H1 (cell line): Measurements from ENCODE around the gene ZSCAN22. TPM values are rescaled to one million over a fixed set of nuclear protein-coding genes. Genes with fewer than 3 reads are reported as not detected.

Experiments
- CTCF ChIA-PET: fragments of 300-600 bp; sonication (Branson Sonifier 250); formaldehyde crosslinking; loops from one replicate; lab custom pipeline; 2021; ENCODE audit not compliant: partially characterized antibody; lab: Charles Lee
- POLR2A ChIA-PET: fragments of 300-600 bp; sonication (Branson Sonifier 250); formaldehyde crosslinking; loops from one replicate; lab custom pipeline; 2021; ENCODE audit warnings: inconsistent platforms; ENCODE audit not compliant: partially characterized antibody; lab: Charles Lee
- DNase-seq, 2 experiments: peaks; one replicate each; pipeline versions ENCODE4 v3.0.0 to v3.0.0-alpha.2; 2010 to 2022; ENCODE audit warnings: low spot score in 2 of 2, low read depth in 1 of 2, mixed read lengths in 1 of 2
- FAIRE-seq: peaks from 2 replicates; lab custom pipeline; 2011; peaks lifted over from hg19 to GRCh38; lab: Jason Lieb, UNC
- H2AFZ ChIP-seq: 2 replicates; pipeline ENCODE4 v1.8.1; 2012; ENCODE audit warnings: low read length, inconsistent platforms
- H2AK5ac ChIP-seq: 2 replicates; pipeline ENCODE4 v1.6.1; 2013; ENCODE audit warnings: low read depth, low read length
- H2BK120ac ChIP-seq: replicated peaks from 2 replicates; pipeline ENCODE3; 2013; ENCODE audit warnings: low read depth, low read length, inconsistent platforms
- H2BK12ac ChIP-seq: 2 replicates; pipeline ENCODE4 v1.6.1; 2013; ENCODE audit warnings: low read depth, low read length
- H2BK15ac ChIP-seq: 2 replicates; pipeline ENCODE4 v1.6.1; 2013; ENCODE audit warnings: low read length
- H2BK20ac ChIP-seq: 2 replicates; pipeline ENCODE4 v1.6.1; 2013; ENCODE audit warnings: low read length
- H2BK5ac ChIP-seq: 2 replicates; pipeline ENCODE4 v1.6.1; 2013; ENCODE audit warnings: low read depth, low read length
- H3K14ac ChIP-seq: 2 replicates; pipeline ENCODE4 v1.6.1; 2013; ENCODE audit warnings: inconsistent platforms; ENCODE audit not compliant: insufficient read length
- H3K18ac ChIP-seq: 2 replicates; pipeline ENCODE4 v1.6.1; 2013; ENCODE audit warnings: low read length; ENCODE audit errors: extremely low read depth
- H3K23ac ChIP-seq: 2 replicates; pipeline ENCODE4 v1.6.1; 2013; ENCODE audit warnings: inconsistent platforms; ENCODE audit not compliant: insufficient read length
- H3K23me2 ChIP-seq: 2 replicates; pipeline ENCODE4 v1.6.1; 2013; ENCODE audit warnings: low read depth, low read length
- H3K27ac ChIP-seq: 2 replicates; pipeline ENCODE4 v1.6.1; 2011; ENCODE audit warnings: low read depth, low read length, inconsistent platforms
- H3K27me3 ChIP-seq, 4 experiments: replicated peaks in 1 of 4; 1 replicate in 1 of 4; 2 replicates in 3 of 4; pipeline versions ENCODE4 v1.6.1 to v1.8.1; 2011 to 2013; ENCODE audit warnings: low read length in 3 of 4, mild to moderate bottlenecking in 3 of 4, inconsistent platforms in 2 of 4, mixed read lengths in 2 of 4, moderate library complexity in 1 of 4; ENCODE audit not compliant: control insufficient read depth in 3 of 4, insufficient read depth in 3 of 4; ENCODE audit errors: extremely low read depth in 1 of 4
- H3K36me3 ChIP-seq, 4 experiments: 2 replicates each; pipeline versions ENCODE4 v1.6.1 to v1.8.1; 2011 to 2013; ENCODE audit warnings: mild to moderate bottlenecking in 4 of 4, low read length in 3 of 4, moderate library complexity in 2 of 4, control low read depth in 1 of 4, inconsistent platforms in 1 of 4; ENCODE audit not compliant: insufficient read depth in 4 of 4, control insufficient read depth in 2 of 4
- H3K4ac ChIP-seq: replicated peaks from 2 replicates; pipeline ENCODE3; 2013; ENCODE audit warnings: low read length, low read depth, mixed read lengths, inconsistent platforms; ENCODE audit not compliant: insufficient read length
- H3K4me1 ChIP-seq, 4 experiments: replicated peaks in 1 of 4; 1 replicate in 1 of 4; 2 replicates in 3 of 4; pipeline versions ENCODE4 v1.6.1 to v1.8.1; 2011 to 2013; ENCODE audit warnings: low read length in 3 of 4, inconsistent platforms in 2 of 4, mixed read lengths in 1 of 4; ENCODE audit not compliant: insufficient read depth in 4 of 4, control insufficient read depth in 3 of 4
- H3K4me2 ChIP-seq, 2 experiments: 2 replicates each; pipeline versions ENCODE4 v1.6.1 to v1.8.1; 2011 to 2013; ENCODE audit warnings: low read depth in 2 of 2, low read length in 2 of 2, control low read depth in 1 of 2, inconsistent platforms in 1 of 2, mild to moderate bottlenecking in 1 of 2; ENCODE audit not compliant: insufficient read depth in 1 of 2
- H3K4me3 ChIP-seq, 4 experiments: fragments of 200-600, 300-600 bp in 1 of 4; sonication (generic), shearing (Covaris generic), sonication (Bioruptor Twin) in 1 of 4; 2 replicates each; pipeline versions ENCODE4 v1.5.1 to v1.8.1; 2011 to 2016; ENCODE audit warnings: low read length in 4 of 4, low read depth in 3 of 4, control low read depth in 2 of 4, inconsistent platforms in 2 of 4, mild to moderate bottlenecking in 2 of 4, mixed read lengths in 1 of 4, moderate library complexity in 1 of 4; ENCODE audit not compliant: insufficient read depth in 2 of 4; ENCODE audit errors: extremely low read depth in 1 of 4
- H3K56ac ChIP-seq: replicated peaks from 2 replicates; pipeline ENCODE3; 2013; ENCODE audit warnings: low read depth, mild to moderate bottlenecking, mixed read lengths, low read length, inconsistent platforms; ENCODE audit not compliant: insufficient read length
- H3K79me1 ChIP-seq: 2 replicates; pipeline ENCODE4 v1.6.1; 2013; ENCODE audit warnings: low read depth, low read length, control low read depth
- H3K79me2 ChIP-seq, 2 experiments: 2 replicates each; pipeline versions ENCODE4 v1.6.1 to v1.8.1; 2012 to 2013; ENCODE audit warnings: low read length in 2 of 2, mild to moderate bottlenecking in 2 of 2, inconsistent platforms in 1 of 2; ENCODE audit not compliant: insufficient read depth in 2 of 2, control insufficient read depth in 1 of 2
- H3K9ac ChIP-seq, 4 experiments: replicated peaks in 1 of 4; 1 replicate in 1 of 4; 2 replicates in 3 of 4; pipeline versions ENCODE4 v1.6.1 to v1.8.1; 2011 to 2013; ENCODE audit warnings: low read depth in 3 of 4, low read length in 3 of 4, control low read depth in 2 of 4, mild to moderate bottlenecking in 2 of 4, moderate library complexity in 2 of 4, inconsistent platforms in 1 of 4; ENCODE audit errors: extremely low read depth in 1 of 4
- H3K9me3 ChIP-seq, 2 experiments: 2 replicates each; pipeline versions ENCODE4 v1.6.1 to v1.8.1; 2012 to 2013; ENCODE audit warnings: mild to moderate bottlenecking in 2 of 2, moderate library complexity in 2 of 2, control low read depth in 1 of 2, inconsistent platforms in 1 of 2, low read depth in 1 of 2, low read length in 1 of 2, mixed read lengths in 1 of 2; ENCODE audit not compliant: insufficient read depth in 2 of 2
- H4K20me1 ChIP-seq, 2 experiments: replicated peaks in 1 of 2; 2 replicates each; pipeline versions ENCODE3 to v1.8.1; 2011 to 2013; ENCODE audit warnings: inconsistent platforms in 2 of 2, low read length in 2 of 2, mild to moderate bottlenecking in 1 of 2; ENCODE audit not compliant: insufficient read depth in 2 of 2, control insufficient read depth in 1 of 2
- H4K5ac ChIP-seq: 2 replicates; pipeline ENCODE4 v1.6.1; 2013; ENCODE audit warnings: low read length, low read depth, mixed read lengths, inconsistent platforms; ENCODE audit not compliant: insufficient read length
- H4K8ac ChIP-seq: 2 replicates; pipeline ENCODE4 v1.8.0; 2013; ENCODE audit warnings: mild to moderate bottlenecking, moderate library complexity, low read length, inconsistent platforms; ENCODE audit not compliant: insufficient read depth; ENCODE audit errors: extremely low read depth
- H4K91ac ChIP-seq: replicated peaks from 2 replicates; pipeline ENCODE3; 2013; ENCODE audit warnings: low read length, mixed read lengths, inconsistent platforms; ENCODE audit not compliant: insufficient read length
- ATF2 ChIP-seq: IDR thresholded peaks from 2 replicates; pipeline ENCODE4 v1.6.1; 2012; ENCODE audit warnings: low read length, inconsistent platforms
- CHD2 ChIP-seq: IDR thresholded peaks from 2 replicates; pipeline ENCODE4 v1.6.1; 2012; ENCODE audit warnings: low read length, improper control_type of control experiment
- EGR1 ChIP-seq: IDR thresholded peaks from 2 replicates; pipeline ENCODE4 v1.6.1; 2011; ENCODE audit warnings: low read depth, low read length, borderline replicate concordance
- EZH2 ChIP-seq: fragments of 200-600 bp; sonication (generic); IDR thresholded peaks from 2 replicates; pipeline ENCODE4 v1.7.1; 2012; ENCODE audit warnings: low read depth, mild to moderate bottlenecking, moderate library complexity, low read length, inconsistent platforms; ENCODE audit not compliant: severe bottlenecking
- POU5F1 ChIP-seq: IDR thresholded peaks from 2 replicates; pipeline ENCODE4 v1.6.1; 2011; ENCODE audit warnings: low read depth, mild to moderate bottlenecking, low read length, moderate library complexity
- SP1 ChIP-seq: IDR thresholded peaks from 2 replicates; pipeline ENCODE4 v1.6.1; 2011; ENCODE audit warnings: low read depth, low read length
- TCF12 ChIP-seq: IDR thresholded peaks from 2 replicates; pipeline ENCODE4 v1.6.1; 2011; ENCODE audit warnings: low read depth, mild to moderate bottlenecking, low read length
- YY1 ChIP-seq: IDR thresholded peaks from 2 replicates; pipeline ENCODE4 v1.6.1; 2011; ENCODE audit warnings: low read depth, mild to moderate bottlenecking, low read length
- WGBS, 2 experiments: shearing (Covaris generic) in 1 of 2; methylation state at CpG; one replicate each; pipeline versions ENCODE4 v1.1.6 to v1.1.7; 2013 to 2015; ENCODE audit warnings: low lambda C conversion rate in 2 of 2, mixed read lengths in 2 of 2, inconsistent platforms in 1 of 2, low coverage in 1 of 2, missing lambda C conversion rate in 1 of 2; ENCODE audit not compliant: insufficient replicate concordance in 2 of 2, insufficient coverage in 1 of 2, insufficient read length in 1 of 2; ENCODE audit errors: extremely low coverage in 1 of 2, missing lambda C conversion rate in 1 of 2; 5-methylcytosine and 5-hydroxymethylcytosine counted together
- polyA plus RNA-seq, 7 experiments: library from polyadenylated mRNA; depleted of rRNA in 3 of 7; stranded (reverse) in 5 of 7; unstranded in 2 of 7; fragments of >200 nt in 5 of 7; fragments of 200-250 nt in 2 of 7; gene quantifications; 1 replicate in 5 of 7; 2 replicates in 1 of 7; 4 replicates in 1 of 7; pipeline versions ENCODE4 v1.2.1 to v1.2.3, GENCODE V29; 2011 to 2013; ENCODE audit warnings: missing spikeins in 2 of 7, mixed read lengths in 2 of 7
- total RNA-seq: library from RNA; stranded (reverse); fragmentation: NEBNext Ultra II Directional; extraction: Animal tissue kit (Norgen Biotek cat#: 25700); gene quantifications from 2 replicates; pipeline ENCODE4 v1.2.1, GENCODE V29; 2021

ZSCAN22 gene
- total and polyA plus RNA-seq, 2 of the 8 experiments (the other 6 are each of a cell fraction or from before 2014, with no cell fraction given), result 3.2 to 3.3 TPM

DNA sequence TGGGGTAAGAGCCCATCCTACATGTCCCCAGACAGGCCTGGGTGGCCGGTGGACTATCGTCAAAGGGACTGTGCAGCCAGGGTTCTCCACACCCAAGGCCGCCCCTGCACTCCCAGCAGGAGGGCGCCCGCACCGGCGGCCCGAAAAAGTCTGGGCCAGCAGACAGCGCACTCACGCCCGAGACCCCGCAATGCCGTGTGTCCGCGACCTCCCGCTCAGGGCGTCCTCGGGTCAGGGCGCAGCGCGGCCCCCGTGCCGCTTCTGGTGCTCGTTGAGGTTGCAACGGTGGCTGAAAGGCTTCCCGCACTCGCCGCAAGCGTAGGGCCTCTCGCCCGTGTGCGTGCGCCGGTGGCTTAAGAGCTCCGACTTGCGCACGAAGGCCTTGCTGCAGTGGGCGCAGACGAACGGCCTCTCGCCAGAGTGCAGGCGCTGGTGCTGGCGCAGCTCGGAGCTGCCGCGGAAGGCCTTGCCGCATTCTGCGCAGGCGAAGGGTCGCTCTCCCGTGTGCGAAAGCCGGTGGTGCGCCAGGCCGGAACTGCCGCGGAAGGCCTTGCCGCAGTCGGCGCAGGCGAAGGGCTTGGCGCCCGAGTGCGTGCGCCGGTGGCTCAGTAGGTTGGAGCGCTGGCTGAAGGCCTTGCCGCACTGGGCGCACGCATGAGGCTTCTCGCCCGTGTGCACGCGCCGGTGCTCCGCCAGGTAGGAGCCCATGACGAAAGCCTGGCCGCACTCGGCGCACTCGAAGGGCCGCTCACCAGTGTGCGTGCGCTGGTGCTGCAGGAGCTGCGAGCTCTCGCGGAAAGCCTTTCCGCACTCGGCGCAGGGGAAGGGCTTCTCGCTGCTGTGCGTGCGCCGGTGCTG is 29.3 kb downstream of the ZSCAN22 start:
- Histone ChIP-seq H3K27ac (no peak overlapping the region; the same call in 1 of the 2 replicates), H2AK5ac (no peak overlapping the region), H4K20me1 (peaks cover 0 to 3% of the 10 kb centered on the region in 2 experiments), H3K9me3 (no peaks in the 10 kb centered on the region), H3K4ac (no peak overlapping the region), H2BK15ac (no peak overlapping the region), H3K23me2 (no peaks in the 10 kb centered on the region), H2AFZ (no peak overlapping the region), H3K9ac (no peak overlapping the region), H3K14ac (no peak overlapping the region), H3K79me2 (no peaks in the 10 kb centered on the region), H4K5ac (no peak overlapping the region), H2BK12ac (peak overlapping the region; percentile 9; the same call in 1 of the 2 replicates), H2BK120ac (no peak overlapping the region), H3K23ac (no peak overlapping the region), H3K4me2 (no peak overlapping the region), H4K91ac (no peak overlapping the region), H3K79me1 (no peaks in the 10 kb centered on the region), H2BK5ac (no peak overlapping the region), H2BK20ac (no peak overlapping the region), H3K56ac (no peak overlapping the region), H3K4me3 (no peak overlapping the region), H3K18ac (no peak overlapping the region; the same call in 1 of the 2 replicates), H3K36me3 (no peaks in the 10 kb centered on the region), H4K8ac (no peak overlapping the region; the same call in 1 of the 2 replicates), H3K27me3 (no peaks in the 10 kb centered on the region), H3K4me1 (peaks cover 0 to 6% (median under 1%) of the 10 kb centered on the region in 4 experiments; a peak in 2 of 7 replicates)
- WGBS, 2 experiments, result 97% methylated on average over 59 of the region's 94 CpGs; no CpG with 5 or more reads in 1 of the 2 experiments
- no peak for FAIRE-seq
- no peak for DNase-seq
- ChIA-PET CTCF (interaction anchor here (0.8 to 2.7 kb wide), 6 partner anchors 9 to 135 kb away, joined by 3 to 11 read pairs (median 4); no protein-coding TSS in a partner anchor), POLR2A (interaction anchor here (1.1 to 2.8 kb wide), 12 partner anchors 8 to 163 kb away, joined by 3 to 14 read pairs (median 4); partner anchors contain the start of genes ZBTB45 and ZNF544)
- TF ChIP-seq ATF2 (no peak), SP1 (no peak), CHD2 (no peak), YY1 (no peak), EZH2 (no peak), POU5F1 (no peak), EGR1 (no peak), TCF12 (no peak)
